NCI-H187 (cell line): Measurements from ENCODE around the gene USP49.
A peak's percentile ranks its signal among the peaks of the same experiment; 100 is the strongest.

ENCODE experiments used
- DNase-seq, 2 experiments: peaks; one replicate each; lab custom pipeline; 2025; lab: John Stamatoyannopoulos, UW

Gene USP49

GRCh38 chr6:41929924-41930323, 34.7 kb upstream of the USP49 start:
- DNase-seq = no peak

GRCh38 chr6:41927253-41927652, 32.1 kb upstream of the USP49 start:
- DNase-seq = no peak

- no peak for DNase-seq
These were observed 27.0 kb upstream of the USP49 start for GRCh38 chr6:41922154-41922553.

- DNase-seq = no peak
These were observed 26.5 kb upstream of the USP49 start for GRCh38 chr6:41921712-41921998.

GRCh38 chr6:41920921-41921711, 25.9 kb upstream of the USP49 start, which contains the start of the genes BYSL and MED20:
TSS of gene BYSL (plus strand) at chr6:41921499. CDS start at chr6:41921563, 64 bp downstream.
TSS of gene MED20 (minus strand) at chr6:41921139. CDS start at chr6:41921018, 121 bp downstream.
- DNase-seq = peak; percentile 83 to 96

- DNase-seq = no peak
These were observed 22.4 kb upstream of the USP49 start for GRCh38 chr6:41917528-41917927.

GRCh38 chr6:41914869-41915530, 19.8 kb upstream of the USP49 start:
- no peak for DNase-seq

- no peak for DNase-seq
These were observed 19.2 kb upstream of the USP49 start for GRCh38 chr6:41914343-41914742.

- no peak for DNase-seq
These were observed 14.6 kb upstream of the USP49 start for GRCh38 chr6:41909727-41910126.

GRCh38 chr6:41901882-41902519, 6.8 kb upstream of the USP49 start:
- no peak for DNase-seq

- no peak for DNase-seq
These were observed 5.7 kb upstream of the USP49 start for GRCh38 chr6:41900861-41901260.

- DNase-seq = no peak
These were observed 1.1 kb upstream of the USP49 start for GRCh38 chr6:41896281-41896680.

GRCh38 chr6:41894366-41895299, 542 bp downstream of the USP49 start:
- DNase-seq = peak in 1 of 2 experiments; percentile 34

- no peak for DNase-seq
These were observed 2.1 kb downstream of the USP49 start for GRCh38 chr6:41892921-41893564.

- no peak for DNase-seq
These were observed 7.8 kb downstream of the USP49 start for GRCh38 chr6:41887331-41887751.

GRCh38 chr6:41885930-41886329, 9.2 kb downstream of the USP49 start:
- no peak for DNase-seq

GRCh38 chr6:41884957-41885356, 10.2 kb downstream of the USP49 start:
- DNase-seq = no peak

GRCh38 chr6:41881506-41881905, 13.7 kb downstream of the USP49 start:
- no peak for DNase-seq

- DNase-seq = no peak
These were observed 16.2 kb downstream of the USP49 start for GRCh38 chr6:41878961-41879405.

GRCh38 chr6:41878246-41878645, 16.9 kb downstream of the USP49 start:
- no peak for DNase-seq

GRCh38 chr6:41877051-41877680, 18.0 kb downstream of the USP49 start:
- DNase-seq = no peak
